SK-N-MC (cell line): ENCODE data around the gene PTTG2.
"Not testable (repeated sequence)": the region's sequence is repeated elsewhere in the genome, so short reads cannot be mapped to it uniquely, and the experiment has no call there.

Experiments
- DNase-seq: peaks from one replicate; pipeline ENCODE4 v3.0.0-alpha.2; 2011; ENCODE audit warnings: low read depth, low spot score
- H3K27ac ChIP-seq: fragments of 200-600 bp; sonication (generic); 2 replicates; pipeline ENCODE4 v1.5.1; 2016; ENCODE audit warnings: mixed run types
- H3K36me3 ChIP-seq: fragments of 200-600 bp; sonication (generic); 2 replicates; pipeline ENCODE4 v1.6.1; 2017; ENCODE audit warnings: antibody characterized with exemption, low read length, mixed read lengths; ENCODE audit not compliant: insufficient read depth
- H3K4me3 ChIP-seq: fragments of 200-600 bp; sonication (generic); 2 replicates; pipeline ENCODE4 v1.5.1; 2016
- H3K9ac ChIP-seq: fragments of 200-600 bp; sonication (generic); 2 replicates; pipeline ENCODE4 v1.8.0; 2017; ENCODE audit warnings: mixed run types, mixed read lengths; ENCODE audit not compliant: insufficient read length
- H3K9me3 ChIP-seq: fragments of 200-600 bp; sonication (generic); 2 replicates; pipeline ENCODE4 v1.6.1; 2017; ENCODE audit warnings: low read depth, mild to moderate bottlenecking, antibody characterized with exemption, low read length, moderate library complexity, mixed read lengths
- EZH2 ChIP-seq: fragments of 200-600 bp; sonication (generic); IDR thresholded peaks from one replicate; pipeline ENCODE4 v1.6.1; 2017; ENCODE audit warnings: antibody characterized with exemption
- FOXP2 ChIP-seq: optimal IDR thresholded peaks from 2 replicates; pipeline ENCODE3; 2011; ENCODE audit warnings: mild to moderate bottlenecking, moderate library complexity; ENCODE audit not compliant: insufficient read depth; ENCODE audit errors: extremely low read length, control extremely low read depth
- POLR2AphosphoS5 ChIP-seq: IDR thresholded peaks from 2 replicates; pipeline ENCODE4 v1.6.1; 2012; ENCODE audit warnings: mild to moderate bottlenecking, low read depth, low read length, borderline replicate concordance

PTTG2 gene

GRCh38 chr4:37960098-37960497 lies at the start of gene PTTG2:
TSS of gene PTTG2 (plus strand) at chr4:37960398. CDS start at chr4:37960435, 37 bp downstream.
- H3K9me3 ChIP-seq = no peaks in the 10 kb centered on the region
- H3K27ac ChIP-seq = no peak within 1 kb of the TSS
- DNase-seq = no peak
- H3K9ac ChIP-seq = no peak within 1 kb of the TSS
- H3K36me3 ChIP-seq = no peaks in the 10 kb centered on the region
- no peak for TF ChIP-seq EZH2
- H3K4me3 ChIP-seq = no peak within 1 kb of the TSS

GRCh38 chr4:37914539-37914938 lies 45.7 kb upstream of the PTTG2 start:
- Histone ChIP-seq H3K4me3 (no peak overlapping the region), H3K36me3 (no peaks in the 10 kb centered on the region), H3K27ac (no peak overlapping the region), H3K9ac (no peak overlapping the region), H3K9me3 (no peaks in the 10 kb centered on the region)
- TF ChIP-seq EZH2 = no peak
- TF ChIP-seq FOXP2 = no peak
- no peak for TF ChIP-seq POLR2AphosphoS5
- DNase-seq = no peak

- DNase-seq = no peak
- TF ChIP-seq EZH2 (no peak), FOXP2 (no peak), POLR2AphosphoS5 (no peak)
- Histone ChIP-seq H3K9me3 (no peaks in the 10 kb centered on the region), H3K36me3 (no peaks in the 10 kb centered on the region), H3K9ac (no peak overlapping the region), H3K27ac (no peak overlapping the region), H3K4me3 (no peak overlapping the region)
Measured at GRCh38 chr4:37917388-37917787, 42.8 kb upstream of the PTTG2 start.

- Histone ChIP-seq H3K27ac (no peak overlapping the region), H3K36me3 (no peaks in the 10 kb centered on the region), H3K9ac (no peak overlapping the region), H3K9me3 (no peaks in the 10 kb centered on the region), H3K4me3 (no peak overlapping the region)
- DNase-seq = no peak
- TF ChIP-seq FOXP2 (no peak), POLR2AphosphoS5 (no peak), EZH2 (no peak)
Measured at GRCh38 chr4:37918653-37919052, 41.5 kb upstream of the PTTG2 start.

GRCh38 chr4:37922328-37922727 lies 37.9 kb upstream of the PTTG2 start:
- no peak for DNase-seq
- H3K27ac ChIP-seq = no peak overlapping the region
- TF ChIP-seq FOXP2 (no peak), POLR2AphosphoS5 (no peak), EZH2 (no peak)

GRCh38 chr4:37923089-37923488 lies 37.1 kb upstream of the PTTG2 start:
- not testable (repeated sequence) for H3K9me3 ChIP-seq, H3K9ac ChIP-seq, H3K27ac ChIP-seq

More at GRCh38 chr4:37922328-37922727, 37.9 kb upstream of the PTTG2 start:
- Histone ChIP-seq H3K36me3 (no peaks in the 10 kb centered on the region), H3K9me3 (no peaks in the 10 kb centered on the region), H3K9ac (no peak overlapping the region), H3K4me3 (no peak overlapping the region)

GRCh38 chr4:37924946-37925345 lies 35.3 kb upstream of the PTTG2 start:
- H3K36me3 ChIP-seq = no peaks in the 10 kb centered on the region
- H3K9me3 ChIP-seq = no peaks in the 10 kb centered on the region
- no peak overlapping the region for H3K4me3 ChIP-seq
- TF ChIP-seq FOXP2 (no peak), POLR2AphosphoS5 (no peak), EZH2 (no peak)
- no peak overlapping the region for H3K9ac ChIP-seq
- no peak overlapping the region for H3K27ac ChIP-seq
- DNase-seq = no peak

More at GRCh38 chr4:37923089-37923488, 37.1 kb upstream of the PTTG2 start:
- not testable (repeated sequence) for DNase-seq, H3K4me3 ChIP-seq, H3K36me3 ChIP-seq

GRCh38 chr4:37927434-37927833 lies 32.8 kb upstream of the PTTG2 start:
- TF ChIP-seq FOXP2 (no peak), EZH2 (no peak), POLR2AphosphoS5 (no peak)
- DNase-seq = no peak
- no peak overlapping the region for H3K4me3 ChIP-seq
- H3K27ac ChIP-seq = no peak overlapping the region
- no peaks in the 10 kb centered on the region for H3K9me3 ChIP-seq
- no peak overlapping the region for H3K9ac ChIP-seq
- H3K36me3 ChIP-seq = no peaks in the 10 kb centered on the region

- Histone ChIP-seq H3K27ac (no peak overlapping the region), H3K4me3 (no peak overlapping the region), H3K9me3 (no peaks in the 10 kb centered on the region), H3K36me3 (no peaks in the 10 kb centered on the region), H3K9ac (no peak overlapping the region)
- no peak for TF ChIP-seq POLR2AphosphoS5
- no peak for TF ChIP-seq FOXP2
- no peak for TF ChIP-seq EZH2
- DNase-seq = no peak
Measured at GRCh38 chr4:37928426-37929416, 31.5 kb upstream of the PTTG2 start.
